H9 (cell line): ENCODE measurements around the gene SDK2. TPM values are rescaled to one million over a fixed set of nuclear protein-coding genes. Genes with fewer than 3 reads are reported as not detected.

Source experiments
- DNase-seq: peaks from one replicate; pipeline ENCODE4 v3.0.0-alpha.2; 2017
- H2AFZ ChIP-seq: one replicate; pipeline ENCODE4 v1.6.1; 2013; ENCODE audit warnings: mild to moderate bottlenecking, low read length, control low read depth, moderate library complexity
- H2AK5ac ChIP-seq: 2 replicates; pipeline ENCODE4 v1.6.1; 2013; ENCODE audit warnings: low read length, control low read depth, mixed read lengths; ENCODE audit not compliant: insufficient read length
- H2BK120ac ChIP-seq: one replicate; pipeline ENCODE4 v1.6.1; 2013; ENCODE audit warnings: low read depth, mild to moderate bottlenecking, low read length, control low read depth, inconsistent platforms; ENCODE audit not compliant: poor library complexity, severe bottlenecking
- H2BK12ac ChIP-seq: 2 replicates; pipeline ENCODE4 v1.6.1; 2013; ENCODE audit warnings: low read length, control low read depth, mixed read lengths, low read depth; ENCODE audit not compliant: insufficient read length
- H2BK15ac ChIP-seq: 2 replicates; pipeline ENCODE4 v1.6.1; 2013; ENCODE audit warnings: low read depth, low read length, control low read depth
- H2BK20ac ChIP-seq: one replicate; pipeline ENCODE4 v1.6.1; 2013; ENCODE audit warnings: low read depth, mild to moderate bottlenecking, low read length, control low read depth, inconsistent platforms; ENCODE audit not compliant: poor library complexity, severe bottlenecking
- H2BK5ac ChIP-seq: 2 replicates; pipeline ENCODE4 v1.6.1; 2013; ENCODE audit warnings: low read length, control low read depth, mixed read lengths; ENCODE audit not compliant: insufficient read length
- H3K14ac ChIP-seq: 2 replicates; pipeline ENCODE4 v1.6.1; 2013; ENCODE audit warnings: low read length, control low read depth; ENCODE audit not compliant: insufficient read depth
- H3K18ac ChIP-seq: 2 replicates; pipeline ENCODE4 v1.6.1; 2013; ENCODE audit warnings: low read depth, mild to moderate bottlenecking, mixed read lengths, low read length, control low read depth; ENCODE audit not compliant: insufficient read length
- H3K23ac ChIP-seq: 2 replicates; pipeline ENCODE4 v1.6.1; 2013; ENCODE audit warnings: low read length, control low read depth, mixed read lengths, low read depth; ENCODE audit not compliant: insufficient read length
- H3K23me2 ChIP-seq: 2 replicates; pipeline ENCODE4 v1.6.1; 2013; ENCODE audit warnings: low read depth, mild to moderate bottlenecking, mixed read lengths, low read length, control low read depth; ENCODE audit not compliant: insufficient read length, poor library complexity, severe bottlenecking
- H3K27ac ChIP-seq: 2 replicates; pipeline ENCODE4 v1.5.1; 2013; ENCODE audit warnings: low read length, control low read depth, mixed read lengths, low read depth; ENCODE audit not compliant: insufficient read length
- H3K27me3 ChIP-seq: 2 replicates; pipeline ENCODE4 v1.6.1; 2013; ENCODE audit warnings: low read length, control low read depth, inconsistent platforms; ENCODE audit not compliant: insufficient read depth
- H3K4ac ChIP-seq: 2 replicates; pipeline ENCODE4 v1.6.1; 2013; ENCODE audit warnings: low read depth, mild to moderate bottlenecking, control low read depth, inconsistent platforms, low read length, moderate library complexity
- H3K4me1 ChIP-seq: 2 replicates; pipeline ENCODE4 v1.6.1; 2013; ENCODE audit warnings: low read length, control low read depth, inconsistent platforms; ENCODE audit not compliant: insufficient read depth
- H3K4me2 ChIP-seq: 2 replicates; pipeline ENCODE4 v1.6.1; 2013; ENCODE audit warnings: low read length, control low read depth, mixed read lengths; ENCODE audit not compliant: insufficient read length, insufficient read depth
- H3K56ac ChIP-seq: 2 replicates; pipeline ENCODE4 v1.6.1; 2013; ENCODE audit warnings: low read depth, mild to moderate bottlenecking, mixed read lengths, low read length, control low read depth; ENCODE audit not compliant: insufficient read length
- H3K79me1 ChIP-seq: 2 replicates; pipeline ENCODE4 v1.6.1; 2013; ENCODE audit warnings: low read depth, mild to moderate bottlenecking, moderate library complexity, low read length, control low read depth, inconsistent platforms; ENCODE audit not compliant: insufficient read depth, poor library complexity, severe bottlenecking
- H3K79me2 ChIP-seq: 2 replicates; pipeline ENCODE4 v1.6.1; 2013; ENCODE audit warnings: low read length, control low read depth, inconsistent platforms; ENCODE audit not compliant: insufficient read depth
- H3K9ac ChIP-seq: 2 replicates; pipeline ENCODE4 v1.6.1; 2013; ENCODE audit warnings: low read length, control low read depth, mixed read lengths; ENCODE audit not compliant: insufficient read length; ENCODE audit errors: extremely low read depth
- H3K9me3 ChIP-seq: one replicate; pipeline ENCODE4 v1.6.1; 2013; ENCODE audit warnings: low read depth, low read length, inconsistent platforms; ENCODE audit not compliant: control insufficient read depth
- H3T11ph ChIP-seq: one replicate; pipeline ENCODE4 v1.6.1; 2013; ENCODE audit warnings: mild to moderate bottlenecking, low read length, control low read depth, inconsistent platforms
- H4K20me1 ChIP-seq: one replicate; pipeline ENCODE4 v1.6.1; 2013; ENCODE audit not compliant: control insufficient read depth, insufficient read length, insufficient read depth
- H4K5ac ChIP-seq: 2 replicates; pipeline ENCODE4 v1.6.1; 2013; ENCODE audit warnings: low read depth, mild to moderate bottlenecking, mixed read lengths, low read length, control low read depth; ENCODE audit not compliant: insufficient read length
- H4K8ac ChIP-seq: replicated peaks from 2 replicates; pipeline ENCODE4 v1.6.1; 2013; ENCODE audit warnings: low read length, control low read depth, mixed read lengths, low read depth; ENCODE audit not compliant: insufficient read length
- H4K91ac ChIP-seq: 2 replicates; pipeline ENCODE4 v1.6.1; 2013; ENCODE audit warnings: low read depth, mild to moderate bottlenecking, moderate library complexity, mixed read lengths, low read length, control low read depth; ENCODE audit not compliant: insufficient read length
- H3K27ac Mint-ChIP-seq, 3 experiments: 2 replicates in 2 of 3; 3 replicates in 1 of 3; pipeline ENCODE4 v1.8.0; 2020 to 2021; ENCODE audit warnings: mixed read lengths in 3 of 3, mild to moderate bottlenecking in 1 of 3, moderate library complexity in 1 of 3
- H3K27me3 Mint-ChIP-seq: 2 replicates; pipeline ENCODE4 v1.8.0; 2021; ENCODE audit warnings: low read depth, mild to moderate bottlenecking, moderate library complexity, mixed read lengths
- H3K36me3 Mint-ChIP-seq, 3 experiments: 2 replicates in 2 of 3; 3 replicates in 1 of 3; pipeline ENCODE4 v1.8.0; 2020 to 2021; ENCODE audit warnings: low read depth in 3 of 3, mixed read lengths in 3 of 3; ENCODE audit not compliant: insufficient read depth in 1 of 3
- H3K4me1 Mint-ChIP-seq, 2 experiments: 2 replicates each; pipeline ENCODE4 v1.8.0; 2020; ENCODE audit warnings: mixed read lengths in 2 of 2
- H3K4me3 Mint-ChIP-seq, 2 experiments: 2 replicates in 1 of 2; 3 replicates in 1 of 2; pipeline ENCODE4 v1.8.0; 2020 to 2021; ENCODE audit warnings: mild to moderate bottlenecking in 2 of 2, mixed read lengths in 2 of 2, moderate library complexity in 1 of 2
- H3K9me3 Mint-ChIP-seq, 2 experiments: 2 replicates in 1 of 2; 3 replicates in 1 of 2; pipeline ENCODE4 v1.8.0; 2020; ENCODE audit warnings: mild to moderate bottlenecking in 2 of 2, mixed read lengths in 2 of 2, moderate library complexity in 1 of 2
- CTCF ChIP-seq: fragments of 200-600 bp; sonication (generic); conservative IDR thresholded peaks from 3 replicates; pipeline ENCODE4 v1.8.0; 2021; ENCODE audit warnings: antibody characterized with exemption, mild to moderate bottlenecking
- WGBS: extraction: QIAGEN DNeasy Blood & Tissue Kit; methylation state at CpG from one replicate; pipeline ENCODE4 v1.1.7; 2013; ENCODE audit warnings: missing lambda C conversion rate, low lambda C conversion rate, mixed read lengths; ENCODE audit not compliant: insufficient read length; ENCODE audit errors: extremely low coverage; 5-methylcytosine and 5-hydroxymethylcytosine counted together
- total RNA-seq: library from RNA; stranded (reverse); gene quantifications from 2 replicates; pipeline ENCODE4 v1.2.1, GENCODE V29; 2021

Gene SDK2
- total RNA-seq, 1 experiment from 2014 or later = 9.1 TPM

GRCh38 chr17:73336408-73337329 lies 307.6 kb downstream of the SDK2 start:
- Histone ChIP-seq H3K56ac (no peak overlapping the region), H3K9me3 (no peaks in the 10 kb centered on the region), H2BK15ac (no peak overlapping the region), H3T11ph (no peak overlapping the region), H3K23me2 (no peaks in the 10 kb centered on the region), H4K5ac (no peak overlapping the region), H3K9ac (no peak overlapping the region), H2BK120ac (no peak overlapping the region), H3K79me2 (no peaks in the 10 kb centered on the region), H3K23ac (no peak overlapping the region), H2BK12ac (no peak overlapping the region), H3K79me1 (no peaks in the 10 kb centered on the region), H3K4me1 (peaks cover 2% of the 10 kb centered on the region; the same call in 1 of the 2 replicates), H4K20me1 (no peaks in the 10 kb centered on the region), H3K18ac (no peak overlapping the region), H3K14ac (no peak overlapping the region), H2BK5ac (no peak overlapping the region), H3K27me3 (no peaks in the 10 kb centered on the region), H2AFZ (no peak overlapping the region), H4K91ac (no peak overlapping the region), H2AK5ac (no peak overlapping the region), H4K8ac (no peak overlapping the region), H3K4me2 (no peak overlapping the region), H3K4ac (no peak overlapping the region), H3K27ac (no peak overlapping the region), H2BK20ac (no peak overlapping the region)
- no CpG with 5 or more reads among the region's 13 CpGs for WGBS
- H3K27me3 Mint-ChIP-seq = peaks cover 3% of the 10 kb centered on the region; the same call in 1 of the 2 replicates
- no peak for TF ChIP-seq CTCF
- DNase-seq = no peak
- peaks cover 25 to 39% of the 10 kb centered on the region in 2 experiments for H3K4me1 Mint-ChIP-seq
- H3K9me3 Mint-ChIP-seq = no peaks in the 10 kb centered on the region
- H3K4me3 Mint-ChIP-seq = no peak overlapping the region
- peak overlapping the region in 1 of 3 experiments; percentile 27; a peak in 1 of 7 replicates for H3K27ac Mint-ChIP-seq
- peaks cover 0 to 6% (median 1%) of the 10 kb centered on the region in 3 experiments; a peak in 3 of 7 replicates for H3K36me3 Mint-ChIP-seq
